Activated T-cell treated with anti-CD3 and anti-CD28 coated beads for 4 hours (primary cell): ENCODE data around the gene DIDO1.

Experiments
- DNase-seq: peaks from one replicate; pipeline ENCODE4 v3.0.0-alpha.2; 2020

Gene DIDO1

GRCh38 chr20:62829231-62830230 lies 96.8 kb downstream of the DIDO1 start:
- DNase-seq = no peak

GRCh38 chr20:62828511-62829230 lies 97.6 kb downstream of the DIDO1 start:
- DNase-seq = no peak

- no peak for DNase-seq
Observed at GRCh38 chr20:62828051-62828450, 98.3 kb downstream of the DIDO1 start.
